Measurements from ENCODE around the gene PUSL1.

The PUSL1 gene

DNA sequence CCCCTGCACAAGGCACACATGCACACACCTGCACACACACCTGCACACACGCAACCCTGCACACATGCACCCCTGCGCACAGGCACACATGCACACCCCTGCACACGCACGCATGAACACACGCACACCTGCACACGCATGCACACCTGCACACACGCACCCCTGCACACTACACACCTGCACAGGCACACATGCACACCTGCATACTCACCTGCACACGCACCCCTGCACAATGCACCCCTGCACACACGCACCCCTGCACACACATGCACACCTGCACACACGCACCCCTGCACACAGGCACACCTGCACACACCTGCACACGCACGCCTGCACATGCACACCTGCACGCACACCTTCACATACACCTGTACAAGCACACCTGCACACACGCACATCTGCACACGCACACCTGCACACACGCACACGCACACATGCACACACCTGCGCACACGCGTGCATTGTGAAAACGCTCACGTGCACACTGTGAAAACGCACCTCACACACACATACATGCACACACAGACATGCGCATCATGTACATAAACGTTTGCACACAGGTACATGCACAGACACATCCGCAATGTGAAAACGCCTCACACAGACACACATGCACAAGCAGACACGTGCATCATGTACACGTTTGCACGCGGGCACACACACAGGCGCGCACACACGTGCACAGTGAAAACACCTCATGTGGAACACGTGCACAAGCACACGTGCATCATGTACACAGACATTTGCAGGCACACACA lies 32.6 kb downstream of the PUSL1 start:
- DNase-seq (ENCODE audit: low spot score), result no peak

DNA sequence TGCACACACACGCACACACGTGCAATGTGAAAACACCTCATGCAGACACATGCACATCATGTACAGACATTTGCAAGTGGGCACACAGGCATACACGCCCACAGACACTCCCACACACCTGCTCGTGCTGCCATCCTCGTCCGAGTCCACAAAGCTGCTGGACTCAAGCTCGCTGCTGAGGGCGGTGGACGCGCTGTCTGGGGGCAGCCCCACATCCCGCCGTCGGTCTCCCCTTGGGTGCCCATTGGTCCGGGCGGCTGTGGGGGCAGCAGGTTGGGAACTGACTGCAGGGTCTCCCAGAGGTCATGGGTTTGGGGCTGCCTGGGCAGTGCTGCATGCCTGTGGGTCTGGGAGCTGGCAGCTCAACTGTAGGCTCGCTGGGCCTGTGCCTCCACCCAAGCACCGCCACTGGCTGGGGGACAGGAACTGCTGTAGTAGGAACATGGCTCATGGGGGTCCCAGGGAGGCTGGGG lies 33.2 kb downstream of the PUSL1 start:
- no peak for DNase-seq (ENCODE audit: low spot score)

- no peak for DNase-seq (ENCODE audit: low spot score)
Measured at GRCh38 chr1:1342061-1342562, 33.7 kb downstream of the PUSL1 start.

- DNase-seq (ENCODE audit: low spot score), result no peak
Measured at GRCh38 chr1:1342584-1343115, 34.3 kb downstream of the PUSL1 start.

DNA sequence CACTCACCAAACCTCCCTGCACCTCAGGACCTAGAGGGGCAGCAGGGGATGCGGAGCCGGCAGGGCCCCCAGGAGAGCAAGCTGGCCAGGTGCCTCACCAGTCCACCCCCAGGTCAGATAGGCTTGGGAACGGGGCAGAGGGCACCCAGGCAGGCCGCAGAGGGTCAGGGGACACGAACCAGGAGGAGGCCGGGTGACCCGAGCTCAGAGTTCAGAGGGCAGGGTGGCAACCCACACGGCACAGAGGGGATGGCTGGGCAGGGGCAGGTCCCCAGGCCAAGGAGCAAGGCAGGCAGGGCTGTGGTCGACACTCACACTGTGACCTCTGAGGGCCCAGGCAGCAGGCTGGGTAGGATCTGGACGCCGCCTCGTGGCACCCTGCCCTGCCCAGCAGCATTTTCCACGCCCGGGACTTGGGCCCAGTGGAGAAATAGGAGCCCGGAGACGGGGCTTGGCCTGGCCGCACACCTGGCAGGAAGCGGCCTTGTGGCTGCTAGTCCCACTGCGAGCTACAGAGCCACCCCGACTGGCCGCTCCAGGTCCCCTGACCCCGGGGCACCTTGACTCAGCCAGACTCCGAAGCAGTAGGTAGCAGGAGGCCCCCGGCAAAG lies 35.5 kb downstream of the PUSL1 start:
- no peak for DNase-seq (ENCODE audit: low spot score)

- DNase-seq (ENCODE audit: low spot score), result peak; percentile 95
Measured at GRCh38 chr1:1344655-1345361, 36.4 kb downstream of the PUSL1 start.

DNA sequence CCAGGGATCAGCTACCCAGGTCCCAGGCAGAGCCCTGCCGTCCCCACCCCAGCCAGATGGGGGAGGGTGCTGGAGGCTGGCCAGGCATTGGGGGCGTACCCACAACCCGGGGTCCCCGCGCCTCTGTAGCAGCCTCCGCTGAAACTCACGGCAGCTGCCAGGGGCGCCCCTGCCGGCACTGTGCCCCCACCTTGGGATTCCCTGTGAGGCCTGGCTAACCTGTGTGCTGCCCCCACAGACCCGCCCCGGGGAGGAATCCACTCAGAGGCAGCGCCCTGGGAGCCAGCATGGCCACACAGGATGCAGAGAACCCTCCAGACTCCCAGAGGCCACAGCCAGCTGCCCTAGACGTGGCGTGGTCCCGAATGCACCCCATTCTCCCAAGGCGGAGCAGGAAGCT lies 37.0 kb downstream of the PUSL1 start:
- DNase-seq (ENCODE audit: low spot score), result peak; percentile 53

DNA sequence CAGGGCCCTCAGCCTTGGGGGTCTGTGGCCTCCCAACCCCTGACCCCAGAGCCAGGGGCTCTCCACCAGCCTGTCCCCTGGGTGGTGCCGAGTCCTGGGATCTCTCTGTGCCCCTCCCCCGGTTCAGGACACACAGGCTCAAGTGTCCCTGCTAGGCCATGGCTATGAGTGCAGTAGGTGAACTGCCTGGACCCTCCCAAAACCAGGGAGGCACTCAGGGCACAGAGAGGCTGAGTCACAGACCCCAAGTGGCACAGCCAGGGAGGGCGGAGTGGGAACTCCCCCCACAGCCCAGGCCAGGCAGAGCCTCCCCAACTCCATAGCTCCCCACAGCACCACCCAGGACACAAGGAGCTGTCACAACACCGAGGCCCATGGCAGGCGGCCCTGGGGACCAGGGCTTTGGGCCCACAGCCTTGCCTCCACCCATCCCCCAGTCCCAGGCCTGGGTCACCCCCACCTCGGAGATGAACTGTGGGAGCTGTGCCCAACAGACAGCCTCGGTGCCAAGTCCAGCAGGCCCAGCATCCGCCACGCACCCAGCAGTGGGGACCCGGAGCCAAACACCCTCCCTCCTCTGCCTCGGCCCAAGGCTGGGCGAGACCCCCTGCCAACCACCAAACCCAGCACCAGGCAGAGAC lies 37.6 kb downstream of the PUSL1 start:
- DNase-seq (ENCODE audit: low spot score), result peak; percentile 38

DNA sequence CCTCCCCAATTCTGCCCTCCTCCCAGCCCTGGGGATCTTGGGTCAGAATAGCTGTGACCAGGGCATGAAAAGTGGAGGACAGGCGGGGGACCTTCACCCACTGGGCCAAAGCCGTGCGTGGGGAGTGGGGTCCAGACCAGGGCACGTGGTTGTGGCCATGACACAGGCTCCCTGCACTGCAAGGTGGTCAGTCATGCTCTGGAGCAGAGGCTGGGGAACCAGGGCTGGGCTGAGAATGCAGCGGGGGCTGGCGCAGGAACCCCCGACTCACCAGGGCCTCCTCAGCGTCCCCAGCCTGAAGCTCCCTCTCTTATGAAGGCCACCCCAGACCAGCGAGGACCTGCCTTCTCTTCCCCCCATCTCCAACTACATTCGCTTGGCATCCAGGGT lies 38.1 kb downstream of the PUSL1 start:
- no peak for DNase-seq (ENCODE audit: low spot score)

DNA sequence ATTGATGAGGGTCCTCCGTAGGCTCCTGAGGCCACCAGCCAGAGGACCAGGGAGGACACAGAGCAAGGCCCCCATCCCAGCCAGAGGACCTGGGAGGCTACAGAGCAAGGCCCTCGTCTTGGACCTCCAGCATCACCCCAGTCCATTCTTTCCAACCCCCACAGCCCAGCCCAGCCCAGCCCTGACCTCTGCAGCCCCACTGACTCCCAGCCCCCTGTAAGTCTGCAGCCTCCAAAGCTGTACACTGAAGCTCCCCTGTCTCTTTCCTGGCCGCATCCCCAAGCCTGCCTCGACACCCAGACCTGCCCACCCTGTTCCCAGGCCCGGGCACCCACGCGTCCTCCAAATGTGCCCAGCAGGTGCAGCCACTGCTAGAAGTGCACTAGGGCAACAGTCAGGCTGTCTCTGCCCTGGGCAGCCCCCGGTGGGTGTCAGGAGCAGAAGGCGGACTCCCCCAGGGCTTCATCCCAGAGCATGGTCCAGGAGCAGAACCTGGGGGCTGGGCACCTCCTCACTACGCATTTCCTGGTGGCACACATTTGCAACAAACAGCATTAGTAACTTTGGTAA lies 38.7 kb downstream of the PUSL1 start:
- DNase-seq (ENCODE audit: low spot score), result no peak

DNA sequence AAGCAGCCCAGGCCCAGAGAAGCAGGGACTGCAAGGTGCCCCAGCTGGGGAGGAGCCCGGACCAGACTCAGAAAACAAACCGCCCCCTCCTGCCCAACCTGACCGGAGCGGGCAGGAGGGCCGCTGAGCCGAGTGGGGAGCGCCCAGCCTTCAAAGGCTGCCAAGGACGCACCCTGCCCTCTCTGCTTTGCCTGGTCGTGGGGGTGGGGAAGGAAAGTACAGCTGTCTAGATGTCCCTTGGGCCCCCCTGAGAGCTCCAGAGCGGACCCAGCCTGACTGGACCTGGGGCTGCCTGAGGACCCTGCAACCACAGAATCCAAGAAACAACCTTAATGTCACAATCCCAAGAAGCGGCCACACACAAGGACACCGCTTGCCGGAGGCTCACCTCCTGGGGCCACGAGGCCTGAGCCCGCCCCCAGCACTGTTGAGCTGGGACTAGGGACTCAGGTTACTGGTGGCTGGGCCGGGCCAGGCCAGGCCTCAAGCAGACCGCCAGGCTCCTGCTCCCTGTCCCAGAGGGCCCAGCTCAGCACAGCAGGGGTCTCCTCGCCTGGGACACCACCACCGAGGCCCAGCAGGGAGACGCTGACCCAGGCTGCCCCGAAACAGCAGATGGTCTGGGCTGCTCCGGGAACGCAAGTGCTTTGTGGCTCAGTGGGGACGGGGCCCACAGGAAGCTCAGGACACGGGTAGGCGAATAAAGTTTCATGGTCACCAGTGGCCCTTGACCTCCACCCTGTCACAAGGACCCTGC lies 39.4 kb downstream of the PUSL1 start:
- peak; percentile 72 for DNase-seq (ENCODE audit: low spot score)

DNA sequence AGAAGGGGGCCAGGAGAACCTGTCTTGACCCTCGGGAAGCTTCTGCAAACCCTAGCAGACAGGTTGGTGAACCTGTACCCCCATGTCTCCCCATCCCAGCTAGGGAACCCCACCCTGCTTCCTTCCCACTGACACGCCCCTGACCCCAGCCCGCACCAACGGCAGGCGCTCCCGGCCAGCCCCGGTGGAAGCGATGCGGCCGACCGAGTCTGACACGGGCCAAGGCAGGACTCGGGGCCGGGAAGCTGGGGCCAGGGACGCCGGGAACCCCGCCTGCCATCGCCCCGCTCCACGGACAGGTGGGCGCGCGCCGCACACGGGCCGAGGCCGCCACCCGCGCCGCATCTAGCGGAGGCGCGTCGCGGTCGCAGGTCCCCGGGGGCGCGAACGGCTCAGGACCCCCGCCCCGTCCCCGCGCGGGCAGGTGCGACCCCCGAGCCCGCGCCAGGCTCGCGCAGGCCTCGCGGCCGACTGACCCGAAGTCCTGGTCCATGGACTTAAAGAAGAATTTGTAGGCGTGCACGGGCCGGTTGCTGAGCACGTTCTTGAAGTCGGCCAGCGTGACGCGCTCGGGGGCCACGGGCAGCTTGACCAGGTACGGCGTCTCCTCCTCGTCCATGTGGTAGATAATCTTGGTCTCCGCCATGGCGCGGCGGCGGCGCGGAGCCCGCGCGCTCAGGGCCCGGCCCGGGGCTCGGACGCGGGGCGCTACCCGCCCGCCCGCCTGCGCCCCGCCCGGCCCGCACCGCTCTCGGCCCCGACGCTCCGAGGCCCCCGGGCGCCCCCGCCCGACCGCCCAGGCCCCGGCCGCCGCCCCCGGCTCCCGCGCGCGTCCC lies 40.2 kb downstream of the PUSL1 start:
- peak; percentile 68 for DNase-seq (ENCODE audit: low spot score)

- DNase-seq (ENCODE audit: low spot score), result peak; percentile 64
Measured at GRCh38 chr1:1349256-1350012, 41.0 kb downstream of the PUSL1 start, which contains the start of gene DVL1. Gene DVL1 (minus strand): TSS chr1:1349418. CDS start chr1:1349065, 353 bp downstream.

DNA sequence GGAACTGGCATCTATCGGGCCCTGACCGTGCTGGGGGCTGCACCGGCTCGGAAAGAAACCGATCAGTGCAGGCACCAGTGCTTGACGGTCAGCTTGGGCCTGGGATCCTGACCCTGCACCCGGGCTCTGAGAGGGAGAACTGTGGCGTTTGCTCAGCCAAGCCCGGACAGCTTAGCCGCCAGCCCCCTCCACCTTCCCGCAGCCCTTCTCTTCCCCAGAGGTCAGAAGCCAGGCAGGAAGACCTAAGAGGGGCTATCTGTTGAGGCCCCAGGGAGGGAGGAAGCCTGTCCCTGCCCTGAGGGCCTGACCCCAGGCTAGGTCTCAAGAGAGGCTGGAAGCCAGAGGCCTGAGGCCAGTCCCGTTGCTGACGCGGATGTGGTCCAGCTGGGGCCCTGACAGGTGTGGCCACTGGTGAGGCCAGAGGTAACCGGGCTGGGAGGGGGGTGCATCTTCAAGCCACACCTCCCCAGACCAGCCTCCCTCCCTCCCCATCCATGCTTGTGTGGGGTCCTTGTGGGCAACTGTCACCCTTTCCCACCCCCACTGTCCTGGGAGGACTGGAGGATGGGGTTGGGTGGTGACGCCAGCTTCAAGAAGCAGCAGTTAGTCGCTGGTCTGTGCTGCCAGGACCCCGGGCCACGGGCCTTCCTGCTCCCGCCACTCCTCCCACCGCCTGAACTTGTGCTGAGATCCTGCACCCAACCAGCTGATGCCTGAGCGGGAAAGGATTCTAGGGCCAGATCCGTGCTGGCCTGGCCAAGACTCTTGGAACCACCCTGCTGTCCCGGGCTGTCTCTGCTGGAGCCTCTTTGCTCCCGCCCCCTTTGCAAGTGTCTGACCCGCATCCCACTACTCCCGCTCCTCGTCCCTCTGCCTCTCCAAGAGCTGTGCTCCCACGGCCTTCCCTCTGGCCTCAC lies 43.4 kb downstream of the PUSL1 start:
- no peak for DNase-seq (ENCODE audit: low spot score)

GRCh38 chr1:1352786-1353388 lies 44.5 kb downstream of the PUSL1 start:
- no peak for DNase-seq (ENCODE audit: low spot score)

GRCh38 chr1:1353389-1354151 lies 45.2 kb downstream of the PUSL1 start:
- peak; percentile 23 for DNase-seq (ENCODE audit: low spot score)
